Heart right ventricle (tissue), 16 donors: ENCODE data around the gene RBM3. TPM values are rescaled to one million over a fixed set of nuclear protein-coding genes. Genes with fewer than 3 reads are reported as not detected.

ENCODE experiments used
- ATAC-seq, 8 donors: fragments of 200-7000 bp; cut with Tn5 transposase; one replicate each; pipeline ENCODE4 v1.9.1; 2020; ENCODE audit warnings: mild to moderate bottlenecking in 8 of 8, moderate library complexity in 8 of 8, moderate number of reproducible peaks in 1 of 8
- DNase-seq, 2 donors: peaks; one replicate each; pipeline ENCODE4 v3.0.0-alpha.2; 2020
- H3K27ac ChIP-seq, 10 donors: fragments of 200-600 bp; sonication (generic) in 2 of 10; one replicate each; pipeline versions ENCODE4 v1.5.0 to v1.8.0; 2020 to 2022; ENCODE audit warnings: mild to moderate bottlenecking in 3 of 10
- H3K27me3 ChIP-seq, 7 donors: fragments of 200-600 bp; one replicate each; pipeline ENCODE4 v1.8.0; 2021 to 2022; ENCODE audit warnings: mild to moderate bottlenecking in 2 of 7
- H3K36me3 ChIP-seq, 9 donors: fragments of 200-600 bp; sonication (generic) in 1 of 9; one replicate each; pipeline versions ENCODE4 v1.5.0 to v1.8.0; 2020 to 2022; ENCODE audit warnings: mild to moderate bottlenecking in 2 of 9
- H3K4me1 ChIP-seq, 9 donors: fragments of 200-600 bp; sonication (generic) in 1 of 9; one replicate each; pipeline versions ENCODE4 v1.5.0 to v1.8.0; 2020 to 2022; ENCODE audit warnings: mild to moderate bottlenecking in 4 of 9
- H3K4me3 ChIP-seq, 10 donors: fragments of 200-600 bp; sonication (generic) in 2 of 10; one replicate each; pipeline versions ENCODE4 v1.5.0 to v1.8.0; 2020 to 2022; ENCODE audit warnings: mild to moderate bottlenecking in 7 of 10, moderate library complexity in 2 of 10
- H3K9me3 ChIP-seq, 11 donors: fragments of 200-600 bp in 10 of 11; sonication (generic) in 2 of 11; one replicate each; pipeline versions ENCODE4 v1.5.0 to v1.8.0; 2013 to 2022; ENCODE audit warnings: mild to moderate bottlenecking in 2 of 11, control low read depth in 1 of 11, moderate library complexity in 1 of 11
- CTCF ChIP-seq, 9 donors: fragments of 200-600 bp; sonication (generic) in 2 of 9; IDR thresholded peaks; one replicate each; pipeline versions ENCODE4 v1.5.0 to v1.8.0; 2021 to 2022; ENCODE audit warnings: antibody characterized with exemption in 9 of 9, mild to moderate bottlenecking in 5 of 9, moderate library complexity in 1 of 9
- WGBS, 2 donors: extraction: QIAGEN DNeasy Blood & Tissue Kit; methylation state at CpG; one replicate each; pipeline ENCODE4 v1.1.7; 2013; ENCODE audit warnings: inconsistent platforms in 1 of 2; 5-methylcytosine and 5-hydroxymethylcytosine counted together
- intact Hi-C, 10 donors: fragments of 100-400 bp; cut with DNase I; formaldehyde crosslinking; loops; one replicate each; pipeline versions ENCODE4 v1.11.1 to v1.14.2; 2022
- polyA plus RNA-seq, 2 donors: library from polyadenylated mRNA; stranded (reverse); fragments of 200-250 nt; gene quantifications; one replicate each; pipeline ENCODE4 v1.2.3, GENCODE V29; 2013
- total RNA-seq, 10 donors: library from RNA; stranded (reverse); fragmentation: NEBNext Ultra II Directional in 3 of 10; extraction: Animal tissue kit (Norgen Biotek cat#: 25700) in 3 of 10; gene quantifications; one replicate each; pipeline versions ENCODE4 v1.2.1 to v1.2.4, GENCODE V29; 2021 to 2023
- donor health status: Arrhythmogenic right ventricular cardiomyopathy.
- donor health status: ischemic (EF 13 %, LVEDD 7.1; RV severe dilation, severe dysfunction).
- donor health status: healthy with polysubstance abuse.
- donor health status: DM: no; HTN: yes; CAD: no.
- donor health status: DM: no; HTN: no; CAD: no.
- donor health status: ischemic (EF 25% LVEDD 6.9; RV normal size, moderate dysfunction).
- donor health status: ischemic (EF 25% LVEDD 5.7; RV mildly dilated, moderate dysfunction).
- donor health status: healthy.
- donor health status: DM: yes; HTN: yes; CAD: no.
- donor health status: Ischemic cardiomyopathy.
- donor health status: ischemic (EF 35%, LVEDD 5.7; RV mildly dilated, moderate dysfunction).
- donor health status: nonischemic (EF 11% LVEDD 7.7; RV severe dilation, severe dysfunction).
- donor health status: DM: yes; HTN: yes; CAD: no.
- donor health status: PGD.
- donor health status: ischemic (EF 29% LVEDD 5.4; RV normal size, mild dysfunction).
- donor health status: nonischemic (EF 23%, LVEDD 6.1; RV moderate dilation, normal function).

Gene RBM3
- total and polyA plus RNA-seq, 12 donors: 60.0 to 204 (median 111) TPM

- no peak overlapping the region for H3K27ac ChIP-seq
- ATAC-seq (no peak), DNase-seq (no peak)
- no peaks in the 10 kb centered on the region for H3K4me1 ChIP-seq
- no peaks in the 10 kb centered on the region for H3K9me3 ChIP-seq
- peaks cover 0 to 4% (median 0%) of the 10 kb centered on the region in 7 donors for H3K27me3 ChIP-seq
- no peak for TF ChIP-seq CTCF (IDR thresholded peaks at IDR 0.05)
- intact Hi-C loops: no loop called here
- H3K36me3 ChIP-seq: no peaks in the 10 kb centered on the region
- 35 to 39% methylated on average over 2 of the region's 2 CpGs for WGBS, 2 donors
- H3K4me3 ChIP-seq: no peak overlapping the region
These were observed 37.4 kb downstream of the RBM3 start for GRCh38 chrX:48611703-48612102.

GRCh38 chrX:48613502-48614160 lies 39.3 kb downstream of the RBM3 start:
- WGBS, 2 donors: 78 to 80% methylated on average over 6 of the region's 6 CpGs
- no peak for DNase-seq

GRCh38 chrX:48616576-48616975 lies 42.3 kb downstream of the RBM3 start:
- Histone ChIP-seq H3K27ac (no peak overlapping the region), H3K4me3 (no peak overlapping the region), H3K36me3 (no peaks in the 10 kb centered on the region), H3K4me1 (peaks cover 0 to 9% (median 0%) of the 10 kb centered on the region in 9 donors), H3K9me3 (no peaks in the 10 kb centered on the region), H3K27me3 (peaks cover 0 to 11% (median 0%) of the 10 kb centered on the region in 7 donors)
- ATAC-seq: no peak
- no peak for DNase-seq
- TF ChIP-seq CTCF (IDR thresholded peaks at IDR 0.05): no peak
- 52 to 60% methylated on average over 5 of the region's 5 CpGs for WGBS, 2 donors
- intact Hi-C loops: no loop called here

More at GRCh38 chrX:48613502-48614160, 39.3 kb downstream of the RBM3 start:
- H3K9me3 ChIP-seq: no peaks in the 10 kb centered on the region
- no peak overlapping the region for H3K4me3 ChIP-seq
- peaks cover 0 to 10% (median 0%) of the 10 kb centered on the region in 7 donors for H3K27me3 ChIP-seq
- H3K36me3 ChIP-seq: no peaks in the 10 kb centered on the region
- H3K27ac ChIP-seq: no peak overlapping the region
- TF ChIP-seq CTCF (IDR thresholded peaks at IDR 0.05): no peak
- ATAC-seq: no peak
- intact Hi-C loops: no loop called here
- peaks cover 0 to 9% (median 0%) of the 10 kb centered on the region in 9 donors for H3K4me1 ChIP-seq

- intact Hi-C loops: no loop called here
- DNase-seq (no peak), ATAC-seq (no peak)
- no peak overlapping the region for H3K27ac ChIP-seq
- H3K27me3 ChIP-seq: peaks cover 0 to 11% (median 0%) of the 10 kb centered on the region in 7 donors
- H3K9me3 ChIP-seq: no peaks in the 10 kb centered on the region
- peaks cover 0 to 9% (median 0%) of the 10 kb centered on the region in 9 donors for H3K4me1 ChIP-seq
- no peaks in the 10 kb centered on the region for H3K36me3 ChIP-seq
- 24 to 25% methylated on average over 8 of the region's 8 CpGs for WGBS, 2 donors
- TF ChIP-seq CTCF (IDR thresholded peaks at IDR 0.05): no peak
- H3K4me3 ChIP-seq: no peak overlapping the region
These were observed 43.5 kb downstream of the RBM3 start for GRCh38 chrX:48617542-48618340.
